SK-N-SH (cell line): Measurements from ENCODE around the gene WDR33.

Experiments
- ELF1 ChIP-seq: IDR thresholded peaks from 2 replicates; pipeline ENCODE4 v1.4.0; 2012
- EP300 ChIP-seq, 2 experiments: IDR thresholded peaks; 2 replicates each; pipeline versions ENCODE4 v1.4.0 to v1.6.1; 2012; ENCODE audit warnings: borderline replicate concordance in 1 of 2, low read depth in 1 of 2, low read length in 1 of 2
- IRF3 ChIP-seq: fragments of 150-350 bp; IDR thresholded peaks from 2 replicates; pipeline ENCODE4 v1.6.1; 2016; ENCODE audit warnings: mild to moderate bottlenecking, low read depth, low read length
- MAX ChIP-seq: IDR thresholded peaks from 2 replicates; pipeline ENCODE4 v1.4.0; 2012; ENCODE audit warnings: low read depth
- MXI1 ChIP-seq: IDR thresholded peaks from 2 replicates; pipeline ENCODE4 v1.6.1; 2012; ENCODE audit warnings: mild to moderate bottlenecking, low read depth, low read length, improper control_type of control experiment
- POLR2AphosphoS5 ChIP-seq: IDR thresholded peaks from 2 replicates; pipeline ENCODE4 v1.6.1; 2012; ENCODE audit warnings: low read depth, low read length
- SIN3A ChIP-seq: IDR thresholded peaks from 2 replicates; pipeline ENCODE4 v1.6.1; 2012; ENCODE audit warnings: low read depth, mild to moderate bottlenecking, low read length, moderate library complexity, borderline replicate concordance
- SMC3 ChIP-seq: IDR thresholded peaks from 2 replicates; pipeline ENCODE4 v1.6.1; 2012; ENCODE audit warnings: low read depth, low read length, improper control_type of control experiment
- TF ChIP-seq, protein P1 (sequence below): fragments of 200-600 bp; sonication (generic); IDR thresholded peaks from 2 replicates; pipeline ENCODE4 v1.6.1; 2017; ENCODE audit warnings: antibody characterized with exemption, mild to moderate bottlenecking, moderate library complexity

DNA sequence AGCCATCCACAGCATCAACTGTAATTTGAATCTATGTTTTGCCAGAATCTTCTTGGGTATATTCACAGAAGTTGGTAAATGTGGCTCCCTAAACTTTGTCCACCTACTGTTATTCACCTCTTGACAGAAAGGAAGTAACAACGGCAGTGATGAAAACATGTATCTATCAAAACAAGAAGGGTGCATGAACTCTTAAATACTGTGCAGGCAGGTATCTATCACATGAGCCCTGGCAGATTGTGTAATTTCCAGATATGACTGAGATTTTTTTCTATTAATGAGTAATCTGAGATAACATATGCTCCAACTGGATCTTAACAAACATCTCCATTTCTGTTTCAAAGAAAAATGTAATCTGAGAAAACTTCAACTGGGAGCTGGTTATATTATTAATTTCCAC lies 73.1 kb downstream of the WDR33 start:
- TF ChIP-seq, protein P1, sequence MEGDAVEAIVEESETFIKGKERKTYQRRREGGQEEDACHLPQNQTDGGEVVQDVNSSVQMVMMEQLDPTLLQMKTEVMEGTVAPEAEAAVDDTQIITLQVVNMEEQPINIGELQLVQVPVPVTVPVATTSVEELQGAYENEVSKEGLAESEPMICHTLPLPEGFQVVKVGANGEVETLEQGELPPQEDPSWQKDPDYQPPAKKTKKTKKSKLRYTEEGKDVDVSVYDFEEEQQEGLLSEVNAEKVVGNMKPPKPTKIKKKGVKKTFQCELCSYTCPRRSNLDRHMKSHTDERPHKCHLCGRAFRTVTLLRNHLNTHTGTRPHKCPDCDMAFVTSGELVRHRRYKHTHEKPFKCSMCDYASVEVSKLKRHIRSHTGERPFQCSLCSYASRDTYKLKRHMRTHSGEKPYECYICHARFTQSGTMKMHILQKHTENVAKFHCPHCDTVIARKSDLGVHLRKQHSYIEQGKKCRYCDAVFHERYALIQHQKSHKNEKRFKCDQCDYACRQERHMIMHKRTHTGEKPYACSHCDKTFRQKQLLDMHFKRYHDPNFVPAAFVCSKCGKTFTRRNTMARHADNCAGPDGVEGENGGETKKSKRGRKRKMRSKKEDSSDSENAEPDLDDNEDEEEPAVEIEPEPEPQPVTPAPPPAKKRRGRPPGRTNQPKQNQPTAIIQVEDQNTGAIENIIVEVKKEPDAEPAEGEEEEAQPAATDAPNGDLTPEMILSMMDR: no peak
- no peak for TF ChIP-seq POLR2AphosphoS5
- TF ChIP-seq IRF3: no peak
- no peak for TF ChIP-seq EP300 (IDR thresholded peaks at IDR 0.05; ENCODE audit: borderline replicate concordance in 1 of 2, low read depth in 1 of 2, low read length in 1 of 2)
- no peak for TF ChIP-seq MAX
- no peak for TF ChIP-seq SMC3
- no peak for TF ChIP-seq ELF1
- TF ChIP-seq MXI1: no peak
- TF ChIP-seq SIN3A: no peak
